Activated T-cell treated with anti-CD3 and anti-CD28 coated beads, Interleukin-2, amount 50 U/mL, for 48 hours (primary cell): ENCODE results near the gene MORN1.

Source experiments
- DNase-seq, 2 experiments: peaks; one replicate each; pipeline ENCODE4 v3.0.0-alpha.2; 2020

MORN1 gene

DNA sequence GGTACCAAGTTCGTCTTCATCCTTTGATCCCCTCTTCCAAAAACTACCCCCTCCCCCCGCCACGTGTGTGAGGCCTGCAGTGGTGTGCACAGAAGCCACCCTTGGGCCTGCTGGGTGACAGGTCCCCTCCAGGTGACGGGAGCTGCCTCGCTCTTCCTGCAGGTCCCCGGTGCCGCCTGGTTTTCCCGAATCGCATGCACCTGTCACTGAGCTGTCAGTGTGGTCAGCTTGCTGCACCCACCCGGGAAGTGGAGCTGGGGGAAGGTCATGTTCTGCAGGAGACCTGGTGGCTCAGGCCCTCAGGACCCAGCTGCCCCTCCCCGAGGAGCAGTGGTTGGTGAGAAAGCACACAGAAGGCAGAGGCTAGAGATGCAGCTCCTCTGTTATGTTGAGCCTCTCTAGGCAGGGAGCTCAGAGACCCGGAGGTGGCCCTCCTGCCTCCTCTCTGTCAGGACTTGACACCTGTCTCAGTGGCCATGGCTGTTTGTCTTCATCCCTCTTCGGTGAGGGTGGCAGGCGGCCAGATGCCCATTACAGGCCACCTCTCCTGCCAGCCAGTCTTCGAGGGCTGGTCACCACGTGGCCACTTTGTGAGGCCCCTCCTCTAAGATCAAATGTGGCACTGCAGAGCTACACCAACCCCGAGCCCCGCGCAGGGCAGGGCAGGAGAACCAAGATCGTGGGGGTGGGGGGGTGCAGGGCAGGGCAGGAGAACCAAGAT, 102.4 kb downstream of the MORN1 start:
- no peak for DNase-seq

DNA sequence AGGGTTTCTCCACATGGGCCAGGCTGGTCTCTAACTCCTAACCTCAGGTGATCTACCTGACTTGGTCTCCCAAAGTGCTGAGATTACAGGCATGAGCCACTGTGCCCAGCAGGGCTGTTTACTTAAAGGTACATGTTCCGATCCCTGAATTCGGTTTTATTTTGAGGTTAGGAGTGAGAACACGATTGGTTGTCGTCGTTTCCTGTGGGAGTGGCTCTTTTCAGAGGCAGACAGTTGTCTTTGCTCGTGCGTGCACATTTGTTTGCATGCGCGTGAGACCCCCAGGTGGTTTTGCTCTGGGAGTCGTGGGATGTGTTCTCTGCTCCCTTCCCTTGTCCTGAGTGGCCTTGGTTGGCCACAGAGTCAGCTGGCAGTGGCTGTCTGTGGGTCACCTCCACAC, 103.0 kb downstream of the MORN1 start:
- no peak for DNase-seq

DNA sequence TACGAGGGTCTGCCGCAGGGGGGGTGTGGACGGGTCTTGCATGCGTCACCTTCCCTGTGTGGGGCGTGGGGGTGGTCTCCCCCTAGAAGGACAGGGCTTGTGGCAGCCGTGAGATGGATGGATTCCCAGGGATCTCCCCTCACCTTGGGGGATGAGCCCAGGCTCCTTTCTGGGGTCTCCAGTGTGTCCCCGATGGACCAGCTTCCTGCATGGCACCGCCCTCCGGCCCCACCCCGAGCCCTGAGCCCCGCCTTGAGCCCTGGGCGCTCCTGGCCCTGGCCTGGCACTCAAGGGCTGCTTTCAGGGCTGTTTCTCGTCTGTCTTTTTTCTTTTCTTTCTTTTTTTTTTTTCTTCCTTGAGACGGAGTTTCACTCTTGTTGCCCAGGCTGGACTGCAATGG, 103.7 kb downstream of the MORN1 start:
- no peak for DNase-seq

DNA sequence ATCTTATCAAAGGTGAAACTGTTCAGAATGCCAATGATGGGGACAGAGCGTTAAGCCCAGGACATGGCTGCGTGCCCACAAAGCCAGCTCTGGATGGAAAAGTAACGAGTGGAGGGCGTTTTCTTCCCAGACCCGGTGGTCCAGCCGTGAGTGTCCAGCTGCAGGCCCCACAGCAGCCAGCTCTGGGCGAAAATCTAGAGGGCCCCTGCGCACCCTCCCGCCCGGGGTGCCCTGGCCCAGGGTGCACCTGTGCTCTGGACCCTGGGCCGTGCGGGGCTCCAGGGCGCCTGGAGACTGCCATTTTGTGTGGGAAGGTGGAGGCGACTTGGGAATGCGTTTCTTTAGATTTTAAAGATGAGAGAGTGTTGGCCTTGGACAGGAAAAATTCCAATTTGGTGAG, 104.4 kb downstream of the MORN1 start:
- no peak for DNase-seq

DNA sequence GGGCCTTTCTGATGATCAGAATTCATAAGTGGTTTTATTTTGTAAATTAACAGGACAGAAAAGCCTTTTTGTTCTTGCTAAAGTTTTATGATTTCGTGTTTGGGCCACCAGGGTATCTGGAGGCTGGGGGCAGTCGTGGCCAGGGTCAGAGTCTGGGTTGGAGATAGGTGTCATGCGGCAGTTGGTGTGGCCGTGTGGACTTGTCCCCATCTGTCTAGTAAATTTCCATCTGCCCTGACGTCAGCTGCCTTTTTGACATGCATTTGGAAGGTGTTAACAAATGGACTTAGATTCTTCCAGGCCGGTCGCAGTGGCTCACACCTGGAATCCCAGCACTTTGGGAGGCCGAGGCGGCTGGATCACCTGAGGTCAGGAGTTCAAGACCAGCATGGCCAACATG, 106.4 kb downstream of the MORN1 start:
- no peak for DNase-seq

DNA sequence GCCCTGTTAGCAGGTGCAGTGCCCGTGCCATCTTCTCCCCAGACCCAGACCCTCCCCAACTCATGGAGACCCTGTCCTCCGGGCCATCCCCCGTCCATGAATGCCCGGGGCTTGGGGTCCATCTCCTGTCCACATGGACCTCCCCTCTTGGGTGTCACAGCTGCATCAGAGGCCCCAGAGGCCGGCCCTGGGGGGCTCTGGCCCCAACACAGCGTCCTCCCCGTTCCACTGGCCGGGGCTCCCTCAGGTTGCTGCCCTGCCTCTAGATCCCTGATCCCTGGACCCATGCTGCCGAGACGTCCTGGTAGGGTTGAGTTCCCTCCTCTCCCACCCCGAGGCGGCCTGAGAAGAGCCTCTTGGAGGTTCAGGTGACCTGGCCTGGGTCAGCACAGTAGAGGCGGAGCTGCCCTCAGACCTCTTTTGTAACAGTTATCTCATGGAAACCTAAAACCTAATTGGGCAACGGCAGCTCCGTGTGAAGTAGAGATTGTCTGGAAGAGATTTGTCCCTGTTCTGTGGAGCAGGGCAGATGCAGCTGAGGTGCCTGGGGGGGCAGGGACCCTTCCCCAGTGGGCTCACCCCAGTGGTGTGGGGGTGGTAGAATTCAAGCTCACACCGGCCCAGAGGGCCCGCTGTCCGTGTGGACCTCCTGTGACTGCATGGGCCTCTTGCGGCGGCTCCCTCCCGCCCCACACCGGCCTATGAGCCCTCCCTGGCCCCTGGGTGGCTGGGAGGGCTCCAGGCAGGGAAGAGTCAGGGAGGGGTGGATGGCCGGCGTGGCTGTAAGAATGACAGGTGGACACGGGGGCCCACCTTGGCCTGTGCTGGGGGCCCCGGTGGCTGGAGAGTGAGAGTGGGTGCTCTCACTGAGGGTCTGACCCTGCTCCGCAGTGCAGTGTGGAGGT, 107.1 kb downstream of the MORN1 start:
- no peak for DNase-seq

DNA sequence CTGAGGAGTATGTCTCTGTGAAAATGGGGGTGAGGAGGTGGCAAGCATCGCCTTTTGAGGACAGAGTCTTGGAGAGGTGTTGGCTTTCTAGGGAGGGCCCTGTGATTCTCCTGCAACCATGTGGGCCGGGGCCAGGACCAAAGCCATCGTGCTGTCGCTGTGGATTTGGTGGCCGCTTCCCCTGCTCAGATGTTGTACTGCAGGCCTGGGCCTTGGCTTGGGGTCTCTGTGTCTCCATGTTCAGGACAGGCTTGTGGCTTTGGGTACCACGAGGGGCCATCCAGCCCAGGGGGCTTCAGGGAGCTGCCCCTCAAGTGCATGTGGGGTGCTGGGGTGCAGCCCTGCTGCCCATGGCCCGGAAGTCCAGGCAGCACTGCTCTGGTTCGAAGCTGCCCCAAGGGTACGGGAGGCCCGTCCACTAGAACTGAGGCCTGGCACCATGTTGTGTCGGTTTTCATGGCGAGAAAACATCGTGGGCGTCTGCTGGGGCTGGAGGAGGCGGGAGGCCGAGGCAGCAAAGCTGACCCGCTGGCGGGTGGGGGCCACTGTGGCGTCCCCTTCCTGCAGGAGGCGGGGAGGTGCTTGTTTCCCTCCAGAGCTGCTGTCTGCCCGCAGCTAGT, 107.9 kb downstream of the MORN1 start:
- DNase-seq: no peak

DNA sequence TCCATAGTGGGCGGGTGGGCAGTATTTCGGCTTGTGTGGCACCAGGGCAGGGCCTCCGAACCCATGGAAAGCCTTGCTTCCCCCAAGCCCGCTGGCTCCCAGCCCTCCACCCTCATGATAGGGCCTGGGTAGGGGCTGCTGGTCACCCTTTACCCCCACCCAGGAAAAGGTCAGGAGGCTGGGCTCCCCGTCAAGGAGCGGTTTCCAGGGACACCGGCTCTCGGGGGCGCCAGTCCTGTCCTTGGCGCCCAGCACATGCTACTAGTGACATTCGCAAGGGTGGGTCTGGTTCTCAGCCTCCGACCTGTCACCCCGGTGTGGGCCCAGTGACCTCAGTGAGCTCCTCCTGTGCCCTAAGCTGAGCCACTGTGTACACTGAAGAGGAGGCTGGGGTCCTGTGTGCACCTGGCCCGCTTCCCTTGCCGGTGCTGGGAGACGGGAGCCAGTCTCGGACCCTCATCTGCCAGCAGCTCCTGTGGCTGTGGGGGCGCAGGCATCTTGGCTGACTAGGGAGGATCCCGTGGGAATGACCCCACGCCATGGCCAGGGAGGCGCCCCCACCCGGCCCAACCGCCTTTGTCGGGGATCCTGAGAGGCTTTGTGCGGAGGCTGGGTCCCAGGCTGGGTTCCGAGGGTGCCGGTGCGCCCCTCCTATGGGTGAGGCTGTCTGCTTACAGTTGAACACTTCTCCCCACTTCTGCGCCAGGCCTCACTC, 108.6 kb downstream of the MORN1 start:
- DNase-seq: no peak

DNA sequence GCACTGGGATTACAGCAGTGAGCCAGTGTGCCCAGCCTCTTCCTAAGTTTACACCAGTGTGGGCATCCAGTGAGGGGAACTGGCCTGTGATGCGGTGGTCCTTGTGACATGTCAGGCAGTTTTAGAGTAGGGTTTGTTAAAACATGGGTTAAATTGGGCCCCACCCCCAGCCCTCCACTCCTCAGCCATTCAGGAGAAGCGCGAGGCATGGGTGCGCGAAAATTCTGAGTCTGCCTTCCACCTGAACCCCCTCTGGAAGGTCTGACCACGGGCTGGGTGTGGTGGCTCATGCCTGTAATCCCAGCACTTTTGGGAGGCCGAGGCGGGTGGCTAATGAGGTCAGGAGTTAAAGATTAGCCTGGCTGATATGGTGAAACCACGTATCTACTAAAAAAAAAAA, 111.5 kb downstream of the MORN1 start:
- no peak for DNase-seq

DNA sequence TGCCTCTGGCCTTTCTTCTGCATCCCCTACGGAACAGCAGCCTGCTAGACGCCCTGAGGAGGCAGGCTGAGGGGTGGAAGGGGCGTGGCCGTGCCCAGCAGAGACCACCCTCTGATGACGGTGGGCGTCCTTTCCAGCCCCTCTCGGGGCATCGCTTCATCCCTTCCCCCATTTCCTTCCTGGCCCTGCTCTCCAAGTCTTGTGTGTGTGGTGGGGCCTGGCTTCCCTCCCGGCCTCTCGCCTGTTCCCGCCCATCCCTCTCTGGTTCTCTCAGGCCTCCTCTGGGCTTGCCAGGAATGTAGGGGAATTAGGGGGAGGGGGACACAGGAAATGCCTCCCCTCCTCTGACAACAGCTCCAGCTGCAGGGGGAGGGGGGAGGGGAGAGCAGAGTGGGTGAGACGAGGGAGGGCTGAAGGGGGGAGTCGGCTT, 112.1 kb downstream of the MORN1 start:
- no peak for DNase-seq

DNA sequence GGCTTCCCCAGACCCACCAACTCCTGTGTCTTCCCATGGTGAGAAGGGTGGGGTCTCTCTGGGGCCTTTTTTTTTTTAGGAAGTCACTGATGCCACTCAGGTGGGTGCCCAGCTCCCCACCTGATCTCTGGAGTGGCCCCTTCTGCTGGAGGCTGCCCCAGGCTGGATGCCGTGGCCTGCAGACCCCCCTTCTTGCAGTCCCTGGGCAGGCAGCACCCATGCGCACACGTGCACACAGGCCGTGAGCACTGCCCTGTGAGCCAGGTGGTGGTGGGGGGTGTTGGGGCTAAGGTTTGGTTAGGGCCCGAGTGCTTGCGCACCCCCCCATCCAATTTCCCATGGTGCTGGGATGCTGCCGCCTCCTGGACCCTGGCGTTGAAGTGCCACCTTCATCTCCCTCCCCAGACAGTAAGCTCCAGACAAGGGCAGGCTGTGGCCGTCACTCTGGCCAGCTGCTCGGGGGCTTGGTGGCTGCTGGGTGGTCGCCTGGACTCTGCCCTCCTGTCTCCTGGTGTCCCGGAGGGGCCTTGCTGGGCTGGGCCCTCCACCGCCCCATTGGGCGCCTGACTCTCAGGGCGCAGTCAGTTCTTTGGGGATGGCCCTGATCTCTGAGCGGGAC, 112.7 kb downstream of the MORN1 start:
- no peak for DNase-seq

DNA sequence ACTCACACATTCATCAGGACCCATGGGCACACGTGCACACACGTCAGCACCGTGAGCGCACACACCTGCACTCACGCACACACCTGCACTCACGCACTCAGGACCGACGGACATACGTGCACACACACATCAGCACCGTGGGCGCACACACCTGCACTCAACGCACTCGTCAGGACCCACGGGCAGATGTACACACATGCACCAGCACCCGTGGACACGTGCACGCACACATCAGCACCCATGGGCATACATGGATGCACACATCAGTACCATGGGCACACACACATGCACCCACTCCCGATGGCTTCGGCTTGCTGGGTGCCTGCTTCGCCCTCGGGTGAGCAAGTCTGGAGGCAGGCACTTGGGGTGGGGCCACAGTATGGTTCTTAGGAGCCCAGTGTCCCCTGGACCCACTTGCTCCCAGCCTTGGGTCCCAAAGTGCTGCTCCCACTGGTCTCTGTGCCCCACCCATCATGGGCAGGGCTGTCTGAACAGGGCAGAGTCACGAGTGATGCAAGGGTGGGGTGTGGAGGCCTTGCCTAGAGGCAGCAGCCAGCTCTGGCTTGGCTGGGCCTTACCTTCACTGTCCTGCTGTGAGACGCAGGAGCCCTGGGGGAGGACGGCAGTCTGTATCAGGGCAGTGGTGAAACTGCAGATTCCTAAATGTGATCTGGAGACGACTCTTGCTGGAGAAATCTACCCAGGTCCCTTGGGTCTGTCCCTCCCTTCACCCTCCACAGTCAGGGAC, 113.4 kb downstream of the MORN1 start:
- DNase-seq: no peak

DNA sequence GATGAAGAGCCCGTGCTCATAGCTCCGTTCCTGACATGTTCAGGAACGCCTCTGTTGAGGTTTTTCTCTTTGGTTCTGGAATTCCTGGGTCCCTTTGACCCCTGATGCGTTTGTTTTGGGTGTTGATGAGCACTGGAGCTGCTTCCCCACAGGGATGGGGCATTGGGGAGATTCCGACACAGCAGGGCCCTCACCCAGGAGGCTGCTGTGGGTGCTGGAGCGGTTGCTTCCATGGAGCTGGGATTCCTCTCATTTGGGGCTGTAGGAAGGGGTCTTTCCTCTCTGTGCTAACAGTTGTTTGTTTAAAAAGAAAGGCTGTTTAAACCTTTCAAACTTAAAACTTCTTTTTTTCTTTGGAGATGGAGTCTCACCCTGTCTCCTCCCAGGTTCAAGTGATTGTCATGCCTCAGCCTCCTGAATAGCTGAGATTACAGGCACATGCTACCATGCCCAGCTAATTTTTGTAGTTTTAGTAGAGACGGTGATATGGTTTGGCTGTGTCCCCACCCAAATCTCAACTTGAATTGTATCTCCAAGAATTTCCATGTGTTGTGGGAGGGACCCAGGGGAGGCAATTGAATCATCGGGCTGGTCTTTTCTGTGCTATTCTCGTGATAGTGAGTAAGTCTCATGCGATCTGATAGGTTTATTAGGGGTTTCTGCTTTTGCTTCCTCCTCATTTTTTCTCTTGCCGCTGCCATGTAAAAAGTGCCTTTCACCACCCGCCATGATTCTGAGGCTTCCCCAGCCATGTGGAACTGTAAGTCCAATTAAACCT, 114.4 kb downstream of the MORN1 start:
- no peak for DNase-seq

DNA sequence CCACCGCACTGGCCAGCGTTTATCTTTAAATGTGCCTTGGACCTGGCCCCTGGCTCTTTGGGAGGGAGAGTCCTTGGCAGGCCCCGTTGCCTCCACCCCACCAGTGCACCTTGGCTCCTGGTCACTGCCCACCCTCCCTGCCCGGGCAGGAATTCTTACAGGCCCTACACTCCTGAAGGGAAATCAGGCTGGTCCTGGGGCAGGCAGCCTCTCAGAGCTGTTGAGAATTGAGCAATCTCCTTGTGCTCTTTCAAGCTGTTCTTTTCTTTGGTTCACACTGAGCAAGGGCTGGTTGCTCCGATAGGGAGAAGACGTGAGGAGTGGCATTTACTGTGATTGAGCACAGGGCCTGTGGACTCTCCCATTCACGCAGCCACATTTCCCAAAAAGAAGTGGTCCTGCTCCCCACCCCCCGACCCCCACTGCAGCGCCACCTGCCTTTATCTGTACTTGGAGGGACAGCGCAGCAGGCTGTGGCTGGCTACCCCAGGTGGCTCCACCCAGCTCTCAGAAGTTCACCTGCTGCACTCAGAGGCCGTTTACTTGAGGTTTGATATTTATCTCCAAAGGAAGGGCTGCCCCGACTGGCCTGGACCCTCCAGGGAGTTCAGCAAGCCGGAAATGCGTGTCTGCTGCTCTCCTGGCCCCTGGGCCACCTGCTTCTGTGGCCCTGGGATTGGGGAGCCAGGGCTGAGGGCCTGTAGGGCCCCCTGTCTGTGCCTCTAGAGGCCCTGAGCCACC, 115.4 kb downstream of the MORN1 start:
- no peak for DNase-seq

DNA sequence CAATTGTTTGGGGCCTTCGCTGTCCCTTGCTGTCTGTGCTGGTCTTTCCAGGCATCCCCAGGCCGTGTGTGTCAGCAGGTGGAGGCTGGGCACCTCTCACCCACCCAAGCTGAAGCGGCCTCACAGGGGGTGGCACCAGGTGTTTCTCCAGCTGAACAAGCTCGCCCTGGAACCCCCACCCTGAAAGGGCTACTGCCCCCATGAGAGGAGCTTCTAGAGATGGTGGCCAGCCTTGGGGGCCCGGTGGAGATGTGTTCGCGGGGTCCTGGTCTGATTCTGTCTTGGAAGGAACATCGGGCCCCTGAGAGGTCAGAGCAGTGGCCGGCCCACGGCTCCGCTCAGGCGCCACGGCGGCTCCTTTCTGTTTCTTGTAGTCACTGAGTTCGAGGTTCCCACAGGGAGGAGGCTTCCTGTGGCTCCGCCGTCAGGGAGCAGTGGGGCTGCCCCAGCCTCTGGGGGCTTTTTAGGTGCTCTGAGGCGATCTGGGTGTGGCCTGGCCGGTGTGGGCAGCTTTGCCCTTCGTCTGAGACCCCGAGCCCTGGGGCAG, 116.4 kb downstream of the MORN1 start:
- no peak for DNase-seq

DNA sequence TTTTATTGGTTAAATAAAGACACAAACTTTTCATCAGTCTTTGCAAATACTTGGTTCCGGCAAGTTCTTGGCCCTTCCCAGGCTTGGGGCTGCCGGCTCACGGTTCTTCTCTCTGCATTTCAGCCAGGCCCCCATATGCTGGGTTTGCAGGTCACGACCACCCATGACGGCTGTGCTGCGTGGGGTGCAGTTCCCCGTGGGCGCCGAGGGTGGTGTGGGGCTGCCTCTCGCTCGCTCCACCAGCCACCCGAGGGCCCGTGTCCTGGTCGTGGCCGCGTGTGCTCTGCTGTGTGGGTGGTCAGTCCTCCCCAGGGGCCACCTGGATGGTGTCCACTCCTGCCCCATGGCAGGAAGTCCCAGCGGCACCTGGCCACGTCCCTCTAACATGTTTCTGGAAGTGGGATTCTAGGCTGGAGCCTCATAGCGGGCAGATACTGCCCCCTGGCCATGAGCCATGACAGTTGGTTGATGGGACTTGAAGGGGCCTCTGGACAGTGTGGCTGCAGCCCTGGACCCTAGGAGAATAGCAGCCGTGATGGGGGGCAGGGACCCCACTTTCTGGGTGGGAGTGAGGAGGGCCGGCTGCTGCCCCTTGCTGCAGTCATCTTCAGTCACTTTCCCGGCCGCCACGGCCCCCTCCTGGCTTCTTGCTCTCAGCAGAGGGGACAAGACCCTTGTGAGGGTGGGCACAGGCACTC, 117.0 kb downstream of the MORN1 start:
- DNase-seq: no peak

DNA sequence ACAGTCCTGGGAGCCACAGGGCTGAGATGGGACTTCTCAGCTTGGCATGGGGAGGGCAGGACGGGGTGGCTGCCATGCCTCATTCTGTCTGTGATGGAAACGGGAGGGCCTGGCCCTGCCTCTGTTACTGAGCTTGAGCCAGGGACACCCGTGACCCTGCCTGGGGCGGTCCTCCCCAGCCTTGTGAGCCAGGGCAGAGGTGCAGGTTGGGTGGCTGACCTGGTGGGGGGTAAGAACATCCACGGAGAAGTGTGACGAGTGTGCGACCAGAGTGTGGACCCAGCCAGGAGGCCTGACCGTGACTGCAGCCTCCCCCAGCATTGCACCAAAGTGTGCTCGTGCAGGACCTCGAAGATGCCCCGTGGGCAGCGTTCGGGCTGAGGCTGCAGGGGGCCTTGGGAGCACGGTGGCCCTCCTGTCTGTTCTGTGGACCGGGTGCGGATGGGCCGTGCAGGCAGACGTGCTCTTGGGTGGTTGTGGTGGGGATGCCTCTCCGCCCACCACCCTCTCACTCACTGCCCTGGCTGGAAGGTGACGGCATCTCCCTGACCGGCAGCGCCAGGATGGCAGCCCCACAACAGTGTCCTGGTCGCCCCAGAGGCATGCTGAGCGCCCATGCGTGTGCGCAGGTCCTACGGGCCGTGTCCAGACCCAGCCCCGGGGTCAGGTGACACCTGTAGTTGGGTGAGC, 117.8 kb downstream of the MORN1 start:
- DNase-seq: no peak

DNA sequence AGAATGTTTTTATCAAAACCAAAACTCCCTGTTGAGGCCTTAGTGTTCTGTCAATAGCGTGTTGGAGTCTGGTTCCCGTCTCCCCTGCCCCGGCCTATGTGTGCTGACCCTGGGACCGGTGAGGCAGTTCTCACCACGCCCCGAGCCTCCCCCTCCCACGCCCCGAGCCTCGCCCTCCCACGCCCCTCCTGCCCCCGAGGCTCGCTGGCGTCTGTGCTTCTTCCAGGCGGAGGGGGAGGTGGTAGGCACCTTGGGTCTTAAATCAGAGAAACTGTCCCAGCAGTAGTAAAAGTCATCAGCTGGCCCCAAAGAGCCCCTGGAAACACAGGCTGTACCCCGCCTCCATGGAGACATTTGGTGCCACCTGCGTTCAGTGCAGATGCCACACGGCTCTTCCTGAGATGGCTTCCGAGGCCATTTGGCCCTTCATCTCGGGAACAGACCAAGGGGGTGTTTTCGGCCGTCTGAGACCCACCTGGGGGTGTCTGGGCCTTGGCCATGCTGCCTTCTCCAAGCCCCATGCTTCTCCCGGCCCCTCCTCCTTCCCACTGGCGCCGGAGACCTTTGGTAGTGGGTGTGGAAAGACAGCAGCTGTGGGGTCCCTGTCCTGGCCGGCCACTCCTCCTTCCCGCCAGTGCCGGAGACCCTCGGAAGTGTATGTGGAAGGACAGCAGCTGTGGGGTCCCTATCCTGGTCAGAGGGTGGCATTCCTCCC, 118.5 kb downstream of the MORN1 start:
- DNase-seq: no peak
